WI38 (cell line): ENCODE measurements around the gene PSEN1.

ENCODE experiments used
- H3K4me3 ChIP-seq: 2 replicates; pipeline ENCODE4 v1.5.1; 2011; ENCODE audit warnings: low read depth, mild to moderate bottlenecking, control low read depth, low read length
- TF ChIP-seq, protein P1 (sequence below): IDR thresholded peaks from 2 replicates; pipeline ENCODE4 v1.5.1; 2012; ENCODE audit warnings: low read depth, mild to moderate bottlenecking, control low read depth, low read length

Gene PSEN1

DNA sequence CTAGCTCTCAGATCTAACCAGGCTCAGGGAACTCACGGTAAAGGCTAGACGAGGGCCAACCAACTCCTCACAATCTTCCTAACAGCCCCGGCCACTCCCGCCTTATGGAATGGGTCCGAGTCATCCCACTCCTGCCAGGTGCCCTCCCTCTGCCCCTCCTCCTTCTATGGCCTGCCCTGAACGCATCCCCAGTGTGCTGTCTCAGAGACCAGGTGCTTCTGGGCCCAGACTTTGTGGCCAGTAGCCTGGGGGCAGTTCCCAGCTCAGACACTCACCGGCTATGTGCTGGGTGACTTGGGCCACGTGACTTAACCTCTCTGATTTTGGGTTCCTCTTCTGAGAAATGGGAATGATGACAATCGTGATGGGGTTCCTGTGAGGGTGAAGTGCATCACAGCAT is 123.5 kb downstream of the PSEN1 start:
- TF ChIP-seq, protein P1, sequence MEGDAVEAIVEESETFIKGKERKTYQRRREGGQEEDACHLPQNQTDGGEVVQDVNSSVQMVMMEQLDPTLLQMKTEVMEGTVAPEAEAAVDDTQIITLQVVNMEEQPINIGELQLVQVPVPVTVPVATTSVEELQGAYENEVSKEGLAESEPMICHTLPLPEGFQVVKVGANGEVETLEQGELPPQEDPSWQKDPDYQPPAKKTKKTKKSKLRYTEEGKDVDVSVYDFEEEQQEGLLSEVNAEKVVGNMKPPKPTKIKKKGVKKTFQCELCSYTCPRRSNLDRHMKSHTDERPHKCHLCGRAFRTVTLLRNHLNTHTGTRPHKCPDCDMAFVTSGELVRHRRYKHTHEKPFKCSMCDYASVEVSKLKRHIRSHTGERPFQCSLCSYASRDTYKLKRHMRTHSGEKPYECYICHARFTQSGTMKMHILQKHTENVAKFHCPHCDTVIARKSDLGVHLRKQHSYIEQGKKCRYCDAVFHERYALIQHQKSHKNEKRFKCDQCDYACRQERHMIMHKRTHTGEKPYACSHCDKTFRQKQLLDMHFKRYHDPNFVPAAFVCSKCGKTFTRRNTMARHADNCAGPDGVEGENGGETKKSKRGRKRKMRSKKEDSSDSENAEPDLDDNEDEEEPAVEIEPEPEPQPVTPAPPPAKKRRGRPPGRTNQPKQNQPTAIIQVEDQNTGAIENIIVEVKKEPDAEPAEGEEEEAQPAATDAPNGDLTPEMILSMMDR, result no peak
- H3K4me3 ChIP-seq, result no peak overlapping the region

DNA sequence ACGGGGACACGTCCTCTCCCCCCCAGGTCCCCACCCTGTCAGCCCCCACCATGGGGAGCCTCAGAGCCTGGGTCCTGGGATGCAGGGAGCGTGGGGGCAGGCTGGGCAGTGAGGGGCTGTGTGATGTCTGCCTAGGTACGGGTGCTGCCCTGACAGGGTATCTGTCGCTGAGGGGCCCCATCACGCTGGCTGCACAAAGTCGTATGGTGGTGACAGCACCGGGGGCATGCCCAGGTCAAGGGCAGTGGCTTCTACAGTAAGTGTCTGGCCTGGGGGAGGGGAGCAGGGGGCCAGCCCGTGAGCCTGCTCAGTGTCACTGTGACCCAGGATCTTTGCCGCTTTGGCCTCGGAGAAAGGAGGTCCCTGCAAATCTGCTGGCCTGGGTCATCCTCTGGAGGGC is 124.3 kb downstream of the PSEN1 start:
- H3K4me3 ChIP-seq, result no peak overlapping the region
- TF ChIP-seq, protein P1, result no peak

DNA sequence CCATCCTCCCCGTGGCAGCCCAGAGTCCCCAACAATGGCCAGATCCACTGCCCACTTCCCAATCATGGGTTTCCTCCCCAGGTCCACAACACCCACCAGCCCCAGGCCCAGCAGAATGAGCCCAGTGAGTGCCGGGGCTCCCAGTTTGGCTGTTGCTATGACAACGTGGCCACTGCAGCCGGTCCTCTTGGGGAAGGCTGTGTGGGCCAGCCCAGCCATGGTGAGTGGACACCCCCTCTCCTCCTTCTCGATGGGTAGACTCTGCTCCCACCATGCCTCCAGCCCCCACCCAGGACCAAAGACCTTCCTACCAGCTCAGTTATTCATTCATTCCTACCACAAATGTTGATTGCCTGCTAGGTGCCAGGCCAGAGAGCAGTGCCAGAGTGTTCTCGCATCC is 124.8 kb downstream of the PSEN1 start:
- TF ChIP-seq, protein P1, result no peak

DNA sequence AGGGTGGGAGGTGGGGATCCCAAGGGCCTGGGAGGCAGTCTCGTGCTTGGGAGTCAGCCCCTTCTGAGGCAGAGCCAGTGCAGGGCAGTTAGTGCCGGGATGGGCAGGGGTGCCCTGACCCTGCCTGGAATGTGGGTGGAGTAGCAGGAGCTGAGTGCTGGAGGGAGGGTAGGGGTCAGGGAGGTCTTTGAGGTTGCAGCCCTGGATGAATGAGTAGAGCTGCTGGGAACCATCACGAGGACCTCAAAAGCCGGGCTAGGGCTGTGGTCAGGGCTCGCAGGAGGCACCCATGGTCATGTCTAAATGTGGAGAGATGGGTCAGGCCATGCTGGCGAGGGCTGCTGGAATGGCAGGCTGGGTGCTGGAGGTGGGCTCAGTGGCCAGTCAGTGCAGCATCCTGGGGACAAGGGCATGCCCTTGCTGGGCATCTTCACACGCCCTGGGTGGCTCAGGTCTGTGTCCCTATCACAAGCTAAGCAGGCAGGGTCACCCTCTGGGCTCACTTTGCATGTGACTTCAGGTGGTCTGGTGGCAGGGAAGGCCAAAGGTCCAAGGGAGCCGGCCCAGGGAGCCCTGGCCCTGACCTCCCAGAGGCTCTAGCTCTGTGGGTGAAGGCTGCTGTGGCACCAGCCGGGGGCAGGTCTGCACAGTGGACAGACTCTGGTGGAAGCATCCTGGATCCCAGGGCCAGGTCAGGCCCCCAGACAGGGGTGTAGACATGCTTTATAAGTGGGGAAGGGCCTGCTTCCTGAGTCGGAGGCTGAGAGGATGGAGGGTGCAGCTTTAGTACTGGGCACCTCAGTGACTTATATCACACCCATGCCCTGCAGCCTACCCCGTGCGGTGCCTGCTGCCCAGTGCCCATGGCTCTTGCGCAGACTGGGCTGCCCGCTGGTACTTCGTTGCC is 125.5 kb downstream of the PSEN1 start:
- H3K4me3 ChIP-seq, result no peak overlapping the region
- TF ChIP-seq, protein P1, result no peak; the same call in 1 of the 2 replicates

More for the DNA sequence above, 124.8 kb downstream of the PSEN1 start:
- no peak overlapping the region for H3K4me3 ChIP-seq

DNA sequence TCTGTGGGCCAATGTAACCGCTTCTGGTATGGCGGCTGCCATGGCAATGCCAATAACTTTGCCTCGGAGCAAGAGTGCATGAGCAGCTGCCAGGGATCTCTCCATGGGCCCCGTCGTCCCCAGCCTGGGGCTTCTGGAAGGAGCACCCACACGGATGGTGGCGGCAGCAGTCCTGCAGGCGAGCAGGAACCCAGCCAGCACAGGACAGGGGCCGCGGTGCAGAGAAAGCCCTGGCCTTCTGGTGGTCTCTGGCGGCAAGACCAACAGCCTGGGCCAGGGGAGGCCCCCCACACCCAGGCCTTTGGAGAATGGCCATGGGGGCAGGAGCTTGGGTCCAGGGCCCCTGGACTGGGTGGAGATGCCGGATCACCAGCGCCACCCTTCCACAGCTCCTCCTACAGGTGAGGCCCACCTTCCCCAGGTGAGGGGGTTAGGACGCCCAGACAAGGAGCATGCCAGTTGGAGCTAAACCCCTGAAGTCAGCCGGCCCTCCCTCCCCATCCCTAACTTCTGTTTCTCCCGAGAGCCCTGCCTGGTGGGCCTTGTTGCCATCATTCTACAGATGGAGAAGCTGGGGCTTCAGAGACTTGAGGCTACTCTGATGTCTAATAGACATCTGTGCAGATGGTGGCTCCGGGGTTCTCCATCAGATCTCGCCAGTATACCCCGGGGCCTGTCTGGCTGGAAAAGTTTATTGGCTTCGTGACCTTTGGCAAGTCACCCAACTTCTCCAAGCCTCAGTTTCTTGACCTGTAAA is 126.3 kb downstream of the PSEN1 start:
- no peak overlapping the region for H3K4me3 ChIP-seq
- TF ChIP-seq, protein P1, result no peak

DNA sequence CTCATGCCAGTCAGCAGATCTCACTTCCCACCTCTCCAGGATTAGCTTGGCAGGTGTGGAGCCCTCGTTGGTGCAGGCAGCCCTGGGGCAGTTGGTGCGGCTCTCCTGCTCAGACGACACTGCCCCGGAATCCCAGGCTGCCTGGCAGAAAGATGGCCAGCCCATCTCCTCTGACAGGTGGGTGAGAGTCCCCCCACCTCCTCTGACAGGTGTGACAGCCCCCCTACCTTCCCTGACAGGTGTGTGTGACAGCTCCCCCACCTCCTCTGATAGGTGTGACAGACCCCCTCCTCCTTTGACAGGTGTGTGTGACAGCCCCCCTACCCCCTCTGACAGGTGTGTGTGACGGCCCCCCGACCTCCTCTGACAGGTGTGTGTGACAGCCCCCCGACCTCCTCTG is 127.3 kb downstream of the PSEN1 start:
- TF ChIP-seq, protein P1, result no peak
- H3K4me3 ChIP-seq, result no peak overlapping the region
